G401 (cell line): Measurements from ENCODE around the gene SLC9A4. TPM values are rescaled to one million over a fixed set of nuclear protein-coding genes. Genes with fewer than 3 reads are reported as not detected.
"Not testable (repeated sequence)": the region's sequence is repeated elsewhere in the genome, so short reads cannot be mapped to it uniquely, and the experiment has no call there.

Source experiments
- DNase-seq: peaks from one replicate; pipeline ENCODE4 v3.0.0-alpha.2; 2015; ENCODE audit warnings: low spot score
- in situ Hi-C: cut with HindIII; loops from 2 replicates; pipeline ENCODE4 v1.10.0; 2016; ENCODE audit warnings: low sequenced_read_pairs, mixed read lengths
- total RNA-seq: library from RNA; depleted of rRNA; stranded (reverse); fragments of >200 nt; shearing (Covaris generic); gene quantifications from 2 replicates; pipeline ENCODE4 v1.2.3, GENCODE V29; 2014

Gene SLC9A4
- total RNA-seq, 1 experiment from 2014 or later = not detected

DNA sequence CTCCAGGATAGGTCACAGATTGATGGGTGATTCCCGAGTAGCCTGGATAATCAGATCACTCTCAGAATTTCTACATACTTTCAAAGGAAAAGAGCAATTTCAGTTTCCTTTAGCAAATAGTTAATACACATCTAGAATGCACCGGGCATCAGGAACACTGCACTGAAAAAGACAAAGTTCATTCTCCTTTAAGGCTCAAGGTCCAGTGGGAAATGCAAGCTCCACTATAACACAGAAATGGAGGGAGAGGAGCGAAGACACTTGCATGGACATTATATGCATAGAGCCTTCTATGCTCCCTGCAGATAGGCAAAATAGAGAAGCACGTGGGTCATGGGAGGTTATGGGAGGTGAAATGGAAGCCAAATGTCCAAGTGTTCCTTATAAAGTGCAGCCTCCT lies 49.1 kb downstream of the SLC9A4 start:
- in situ Hi-C loops = no loop called here
- no peak for DNase-seq

GRCh38 chr2:102522890-102523289 lies 49.9 kb downstream of the SLC9A4 start:
- in situ Hi-C loops = no loop called here

GRCh38 chr2:102523651-102524050 lies 50.6 kb downstream of the SLC9A4 start:
- in situ Hi-C loops = no loop called here

More at GRCh38 chr2:102522890-102523289, 49.9 kb downstream of the SLC9A4 start:
- DNase-seq = no peak

DNA sequence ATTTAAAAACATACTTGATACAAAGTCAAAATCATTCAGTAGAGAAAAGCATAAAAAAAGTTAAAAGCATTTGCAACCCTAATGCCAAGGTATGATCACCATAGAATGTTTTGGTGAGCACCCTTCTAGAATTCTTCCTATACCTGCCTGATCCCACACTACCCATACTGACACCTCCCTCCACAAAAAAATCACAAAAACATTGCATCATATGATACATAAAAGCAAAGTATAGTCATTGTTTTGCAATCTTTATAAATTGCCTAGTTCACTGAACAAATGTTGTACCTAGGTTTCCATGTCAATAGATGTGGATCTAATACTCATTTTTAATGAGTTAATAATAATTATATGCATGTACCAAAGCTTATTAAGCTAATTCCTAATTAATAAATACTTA lies 54.1 kb downstream of the SLC9A4 start:
- no peak for DNase-seq
- in situ Hi-C loops = no loop called here

More at GRCh38 chr2:102523651-102524050, 50.6 kb downstream of the SLC9A4 start:
- DNase-seq = no peak

DNA sequence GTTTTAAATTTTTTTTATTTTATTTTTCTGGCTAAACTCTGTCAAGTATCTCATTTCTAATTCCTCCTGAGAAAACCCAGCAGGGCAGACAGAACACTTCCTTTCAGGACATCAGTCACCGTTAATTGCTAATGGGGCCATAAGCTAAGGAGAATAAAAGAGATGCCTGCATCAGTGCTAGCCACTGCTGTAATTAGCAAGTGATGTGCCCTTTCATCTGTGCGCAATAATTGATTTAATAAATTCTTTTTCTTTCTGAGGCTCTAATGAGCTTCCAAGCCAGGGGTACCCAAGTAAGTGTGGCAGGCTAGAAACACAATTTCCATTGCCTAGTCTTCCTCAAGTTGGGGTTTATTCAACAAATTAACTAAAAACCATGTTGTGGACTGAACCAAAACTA lies 65.5 kb downstream of the SLC9A4 start:
- in situ Hi-C loops = no loop called here
- DNase-seq = no peak

DNA sequence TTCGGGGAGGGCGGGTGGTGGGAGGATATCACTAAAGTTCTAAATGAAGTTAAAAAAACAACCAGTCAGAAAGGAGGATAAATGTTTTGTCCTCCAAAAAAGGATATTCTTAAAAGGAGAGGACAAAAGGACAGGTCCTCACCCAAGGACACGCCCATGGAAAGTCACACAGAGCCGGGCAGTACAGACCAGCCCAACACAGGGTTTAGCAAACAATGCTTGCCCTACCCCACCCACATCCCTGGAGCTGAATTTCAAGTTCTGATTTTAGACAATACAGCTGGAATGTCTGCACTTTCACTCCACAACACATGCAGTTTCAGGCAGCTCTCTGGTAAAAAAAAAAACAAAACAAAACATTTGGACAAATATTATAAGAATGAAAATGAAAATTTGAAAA lies 67.9 kb downstream of the SLC9A4 start:
- in situ Hi-C loops = no loop called here
- no peak for DNase-seq

- in situ Hi-C loops = no loop called here
- DNase-seq = no peak
Observed at GRCh38 chr2:102544182-102544581, 71.2 kb downstream of the SLC9A4 start.

GRCh38 chr2:102547462-102547861 lies 74.4 kb downstream of the SLC9A4 start:
- in situ Hi-C loops = no loop called here
- no peak for DNase-seq

- no peak for DNase-seq
- in situ Hi-C loops = no loop called here
Observed at GRCh38 chr2:102549027-102549426, 76.0 kb downstream of the SLC9A4 start.

- DNase-seq = no peak
- in situ Hi-C loops = no loop called here
Observed at GRCh38 chr2:102550151-102550550, 77.1 kb downstream of the SLC9A4 start.

DNA sequence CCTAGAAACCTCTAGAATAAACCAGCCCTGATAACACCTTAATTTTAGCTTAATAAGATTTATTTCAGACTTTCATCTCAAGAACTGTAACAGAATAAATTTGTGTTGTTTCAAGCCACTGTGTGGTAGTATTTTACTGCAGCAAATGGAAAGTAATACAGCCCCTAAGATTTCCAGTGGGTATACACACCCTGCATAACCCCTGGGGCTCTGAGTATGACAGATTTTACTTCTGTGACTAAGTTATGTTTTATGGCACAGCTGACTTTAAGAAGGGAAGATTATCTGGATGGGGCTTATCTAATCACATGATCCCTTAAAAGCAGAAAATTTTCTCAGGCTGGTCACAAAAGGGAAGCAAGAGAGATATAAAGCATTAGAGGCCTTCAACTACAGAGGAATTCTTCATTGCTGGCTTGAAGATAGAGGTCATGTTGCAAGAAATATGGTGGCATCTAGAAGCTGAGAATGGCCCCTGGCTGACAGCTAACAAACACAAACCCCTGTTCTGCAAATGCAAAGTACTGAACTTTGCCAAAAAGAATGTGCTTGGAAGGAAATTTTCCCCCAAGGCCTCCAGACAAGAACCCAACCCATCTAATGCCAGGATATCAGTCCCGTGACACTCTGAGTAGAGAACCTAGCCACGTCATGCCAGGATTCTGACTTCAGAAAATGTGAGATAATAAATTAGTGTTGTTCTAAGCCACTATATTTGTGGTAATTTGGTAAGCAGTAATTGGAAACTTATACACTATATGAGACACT lies 78.5 kb downstream of the SLC9A4 start:
- in situ Hi-C loops = no loop called here
- DNase-seq = no peak

GRCh38 chr2:102553601-102554000 lies 80.6 kb downstream of the SLC9A4 start:
- no peak for DNase-seq

DNA sequence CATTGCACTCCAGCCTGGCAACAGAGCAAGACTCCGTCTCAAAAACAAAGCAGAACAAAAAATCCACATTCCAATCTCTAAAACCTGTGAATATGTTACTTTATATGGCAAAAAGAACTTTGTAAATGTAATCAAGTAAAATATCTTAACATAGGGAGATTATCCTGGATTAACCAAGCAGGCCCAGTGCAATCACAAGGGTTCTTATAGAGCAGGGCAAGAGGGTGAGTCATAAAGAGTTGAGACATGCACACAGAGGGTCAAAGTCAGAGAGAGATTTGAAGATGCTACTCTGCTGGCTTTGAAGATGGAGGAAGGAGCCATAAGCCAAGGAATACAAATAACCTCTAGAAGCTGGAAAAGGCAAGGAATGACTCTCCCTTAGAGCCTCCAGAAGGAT lies 85.4 kb downstream of the SLC9A4 start:
- DNase-seq = no peak
- in situ Hi-C loops = no loop called here

More at GRCh38 chr2:102553601-102554000, 80.6 kb downstream of the SLC9A4 start:
- in situ Hi-C loops = no loop called here

- in situ Hi-C loops, DNase-seq: not testable (repeated sequence)
Observed at GRCh38 chr2:102562542-102562941, 89.5 kb downstream of the SLC9A4 start.

GRCh38 chr2:102575888-102576287 lies 102.9 kb downstream of the SLC9A4 start:
- in situ Hi-C loops = no loop called here
- DNase-seq = no peak

DNA sequence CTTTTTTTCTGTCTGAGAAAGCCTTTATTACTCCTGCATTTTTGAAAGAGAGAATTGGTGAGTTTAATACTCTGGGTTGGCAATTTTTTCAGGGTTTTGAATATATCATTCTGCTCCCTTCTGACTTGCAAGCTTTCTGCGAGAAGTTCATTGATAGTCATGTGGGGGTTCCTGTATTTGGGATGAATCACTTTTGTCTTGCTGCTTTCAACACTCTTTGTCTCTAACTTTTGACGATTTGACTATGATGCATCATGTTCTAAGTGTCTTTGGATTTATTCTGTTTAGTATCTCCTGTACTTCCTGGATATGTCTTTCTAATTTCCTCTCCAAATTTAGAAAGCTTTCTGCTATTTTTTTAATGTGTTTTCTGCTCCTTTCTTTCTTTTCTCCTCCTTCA lies 105.3 kb downstream of the SLC9A4 start:
- DNase-seq = no peak
- in situ Hi-C loops = no loop called here

GRCh38 chr2:102581911-102582310 lies 108.9 kb downstream of the SLC9A4 start:
- in situ Hi-C loops = no loop called here
- DNase-seq = no peak

DNA sequence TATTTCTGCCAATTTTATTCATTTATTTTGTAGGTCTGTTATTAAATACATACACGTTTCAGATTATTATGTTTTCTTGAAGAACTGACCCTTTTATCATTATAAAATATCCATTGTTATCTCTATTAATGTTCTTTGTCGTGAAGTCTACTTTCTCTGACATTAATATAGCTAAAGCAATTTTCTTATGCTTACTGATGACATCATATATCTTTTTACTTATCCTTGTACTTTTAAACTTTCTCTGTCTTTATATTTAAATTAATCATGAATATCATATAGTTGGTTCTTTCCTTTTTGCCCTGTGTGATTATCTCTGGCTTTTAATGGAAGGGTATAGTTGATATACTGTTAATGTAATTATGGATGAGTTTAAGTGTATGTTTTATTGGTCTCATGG lies 109.8 kb downstream of the SLC9A4 start:
- in situ Hi-C loops = no loop called here
- DNase-seq = no peak
